Liver (tissue), 9 donors: Measurements from ENCODE around the gene RASL11B. TPM values are rescaled to one million over a fixed set of nuclear protein-coding genes. Genes with fewer than 3 reads are reported as not detected.

Source experiments
- DNase-seq: peaks from one replicate; pipeline ENCODE4 v3.0.0-alpha.2; 2017; ENCODE audit warnings: low spot score
- H3K27ac ChIP-seq, 2 donors: one replicate each; pipeline ENCODE4 v1.7.0; 2013; ENCODE audit warnings: inconsistent platforms in 2 of 2, low read length in 2 of 2, control low read depth in 1 of 2, low read depth in 1 of 2, mild to moderate bottlenecking in 1 of 2
- H3K27me3 ChIP-seq, 4 donors: one replicate each; pipeline versions ENCODE4 v1.6.1 to v1.7.0; 2013; ENCODE audit warnings: low read length in 3 of 4, inconsistent platforms in 1 of 4, mild to moderate bottlenecking in 1 of 4, moderate library complexity in 1 of 4; ENCODE audit not compliant: control insufficient read depth in 4 of 4, insufficient read depth in 4 of 4
- H3K36me3 ChIP-seq, 4 donors: one replicate each; pipeline versions ENCODE4 v1.6.1 to v1.7.0; 2013; ENCODE audit warnings: low read length in 3 of 4, mild to moderate bottlenecking in 3 of 4, low read depth in 1 of 4, moderate library complexity in 1 of 4; ENCODE audit not compliant: control insufficient read depth in 4 of 4, insufficient read depth in 3 of 4
- H3K4me1 ChIP-seq, 4 donors: one replicate each; pipeline versions ENCODE4 v1.6.1 to v1.7.0; 2013; ENCODE audit warnings: low read length in 3 of 4, mild to moderate bottlenecking in 3 of 4, moderate library complexity in 1 of 4; ENCODE audit not compliant: control insufficient read depth in 4 of 4, insufficient read depth in 4 of 4
- H3K4me3 ChIP-seq, 3 donors: one replicate each; pipeline versions ENCODE4 v1.6.1 to v1.7.0; 2013; ENCODE audit warnings: low read length in 3 of 3, control low read depth in 1 of 3, low read depth in 1 of 3, mild to moderate bottlenecking in 1 of 3
- H3K9ac ChIP-seq, 2 donors: one replicate each; pipeline ENCODE4 v1.7.0; 2013; ENCODE audit warnings: low read length in 2 of 2, mild to moderate bottlenecking in 2 of 2, moderate library complexity in 2 of 2, control low read depth in 1 of 2, low read depth in 1 of 2
- H3K9me3 ChIP-seq, 4 donors: one replicate each; pipeline versions ENCODE4 v1.6.1 to v1.7.0; 2013; ENCODE audit warnings: low read length in 3 of 4; ENCODE audit not compliant: control insufficient read depth in 4 of 4
- ATF3 ChIP-seq: IDR thresholded peaks from 2 replicates; pipeline ENCODE4 v1.6.1; 2016; ENCODE audit warnings: antibody characterized with exemption
- EGR1 ChIP-seq, 2 donors: IDR thresholded peaks; 2 replicates each; pipeline ENCODE4 v1.6.1; 2016 to 2018; ENCODE audit warnings: antibody characterized with exemption in 2 of 2, low read depth in 2 of 2
- FOXA1 ChIP-seq: IDR thresholded peaks from 2 replicates; pipeline ENCODE4 v1.6.1; 2016; ENCODE audit warnings: antibody characterized with exemption
- FOXA2 ChIP-seq: IDR thresholded peaks from 2 replicates; pipeline ENCODE4 v1.6.1; 2016; ENCODE audit warnings: antibody characterized with exemption
- HNF4A ChIP-seq, 2 donors: conservative IDR thresholded peaks; 2 replicates each; pipeline ENCODE4 v1.6.1; 2016; ENCODE audit warnings: antibody characterized with exemption in 2 of 2, mild to moderate bottlenecking in 2 of 2
- JUND ChIP-seq, 2 donors: IDR thresholded peaks; 2 replicates each; pipeline ENCODE4 v1.6.1; 2016; ENCODE audit warnings: antibody characterized with exemption in 2 of 2
- MAX ChIP-seq: IDR thresholded peaks from 2 replicates; pipeline ENCODE4 v1.6.1; 2016; ENCODE audit warnings: antibody characterized with exemption
- REST ChIP-seq: IDR thresholded peaks from 2 replicates; pipeline ENCODE4 v1.6.1; 2016; ENCODE audit warnings: antibody characterized with exemption, mild to moderate bottlenecking
- RXRA ChIP-seq, 2 donors: IDR thresholded peaks; 2 replicates each; pipeline ENCODE4 v1.6.1; 2017 to 2018; ENCODE audit warnings: antibody characterized with exemption in 2 of 2, mild to moderate bottlenecking in 1 of 2
- SP1 ChIP-seq: IDR thresholded peaks from 2 replicates; pipeline ENCODE4 v1.6.1; 2018; ENCODE audit warnings: antibody characterized with exemption, mild to moderate bottlenecking
- WGBS: extraction: QIAGEN DNeasy Blood & Tissue Kit; methylation state at CpG from one replicate; pipeline ENCODE4 v1.1.7; 2013; 5-methylcytosine and 5-hydroxymethylcytosine counted together
- polyA plus RNA-seq, 2 donors: library from polyadenylated mRNA; stranded (reverse) in 1 of 2; unstranded in 1 of 2; fragments of 200-250 nt in 1 of 2; fragments of >200 nt in 1 of 2; fragmentation: Nextera tagmentation in 1 of 2; extraction: Ambion mirVana in 1 of 2; gene quantifications; one replicate each; pipeline versions ENCODE4 v1.2.1 to v1.2.3, GENCODE V29; 2013 to 2015
- total RNA-seq, 2 donors: library from RNA; depleted of rRNA; stranded (reverse); fragments of >200 nt; gene quantifications; one replicate each; pipeline ENCODE4 v1.2.3, GENCODE V29; 2014
- TF ChIP-seq, protein P1 (sequence below): fragments of 150-350 bp; IDR thresholded peaks from 2 replicates; pipeline ENCODE4 v1.5.1; 2017; ENCODE audit warnings: improper control_type of control experiment, low read depth, low read length; ENCODE audit not compliant: missing input control
- TF ChIP-seq, protein P2 (sequence below): IDR thresholded peaks from 2 replicates; pipeline ENCODE4 v1.6.1; 2016; ENCODE audit warnings: antibody characterized with exemption
- donor health status: healthy.
- donor health status: healthy.
- donor health status: healthy.
- donor health status: healthy.
- donor health status: healthy.

The RASL11B gene
- total and polyA plus RNA-seq, 4 donors = 0.19 to 1.0 (median 0.61) TPM

GRCh38 chr4:52844596-52844995 is 17.5 kb upstream of the RASL11B start:
- DNase-seq = no peak
- Histone ChIP-seq H3K27ac (no peak overlapping the region), H3K9ac (no peak overlapping the region), H3K27me3 (no peaks in the 10 kb centered on the region), H3K36me3 (no peaks in the 10 kb centered on the region), H3K9me3 (no peaks in the 10 kb centered on the region), H3K4me1 (no peaks in the 10 kb centered on the region), H3K4me3 (no peak overlapping the region)
- TF ChIP-seq FOXA1 (no peak), JUND (IDR thresholded peaks at IDR 0.05) (no peak), ATF3 (no peak), MAX (no peak), FOXA2 (no peak), RXRA (IDR thresholded peaks at IDR 0.05) (no peak)
- TF ChIP-seq, protein P1, sequence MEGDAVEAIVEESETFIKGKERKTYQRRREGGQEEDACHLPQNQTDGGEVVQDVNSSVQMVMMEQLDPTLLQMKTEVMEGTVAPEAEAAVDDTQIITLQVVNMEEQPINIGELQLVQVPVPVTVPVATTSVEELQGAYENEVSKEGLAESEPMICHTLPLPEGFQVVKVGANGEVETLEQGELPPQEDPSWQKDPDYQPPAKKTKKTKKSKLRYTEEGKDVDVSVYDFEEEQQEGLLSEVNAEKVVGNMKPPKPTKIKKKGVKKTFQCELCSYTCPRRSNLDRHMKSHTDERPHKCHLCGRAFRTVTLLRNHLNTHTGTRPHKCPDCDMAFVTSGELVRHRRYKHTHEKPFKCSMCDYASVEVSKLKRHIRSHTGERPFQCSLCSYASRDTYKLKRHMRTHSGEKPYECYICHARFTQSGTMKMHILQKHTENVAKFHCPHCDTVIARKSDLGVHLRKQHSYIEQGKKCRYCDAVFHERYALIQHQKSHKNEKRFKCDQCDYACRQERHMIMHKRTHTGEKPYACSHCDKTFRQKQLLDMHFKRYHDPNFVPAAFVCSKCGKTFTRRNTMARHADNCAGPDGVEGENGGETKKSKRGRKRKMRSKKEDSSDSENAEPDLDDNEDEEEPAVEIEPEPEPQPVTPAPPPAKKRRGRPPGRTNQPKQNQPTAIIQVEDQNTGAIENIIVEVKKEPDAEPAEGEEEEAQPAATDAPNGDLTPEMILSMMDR = no peak
- TF ChIP-seq, protein P2, sequence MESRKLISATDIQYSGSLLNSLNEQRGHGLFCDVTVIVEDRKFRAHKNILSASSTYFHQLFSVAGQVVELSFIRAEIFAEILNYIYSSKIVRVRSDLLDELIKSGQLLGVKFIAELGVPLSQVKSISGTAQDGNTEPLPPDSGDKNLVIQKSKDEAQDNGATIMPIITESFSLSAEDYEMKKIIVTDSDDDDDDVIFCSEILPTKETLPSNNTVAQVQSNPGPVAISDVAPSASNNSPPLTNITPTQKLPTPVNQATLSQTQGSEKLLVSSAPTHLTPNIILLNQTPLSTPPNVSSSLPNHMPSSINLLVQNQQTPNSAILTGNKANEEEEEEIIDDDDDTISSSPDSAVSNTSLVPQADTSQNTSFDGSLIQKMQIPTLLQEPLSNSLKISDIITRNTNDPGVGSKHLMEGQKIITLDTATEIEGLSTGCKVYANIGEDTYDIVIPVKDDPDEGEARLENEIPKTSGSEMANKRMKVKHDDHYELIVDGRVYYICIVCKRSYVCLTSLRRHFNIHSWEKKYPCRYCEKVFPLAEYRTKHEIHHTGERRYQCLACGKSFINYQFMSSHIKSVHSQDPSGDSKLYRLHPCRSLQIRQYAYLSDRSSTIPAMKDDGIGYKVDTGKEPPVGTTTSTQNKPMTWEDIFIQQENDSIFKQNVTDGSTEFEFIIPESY = no peak
- 94% methylated on average over 2 of the region's 2 CpGs for WGBS

GRCh38 chr4:52846502-52846901 is 15.6 kb upstream of the RASL11B start:
- no peak overlapping the region for H3K9ac ChIP-seq
- H3K9me3 ChIP-seq = no peaks in the 10 kb centered on the region
- 80% methylated on average over 2 of the region's 2 CpGs for WGBS
- TF ChIP-seq EGR1 (IDR thresholded peaks at IDR 0.05; ENCODE audit: low read depth in 2 of 2) (no peak), JUND (IDR thresholded peaks at IDR 0.05) (no peak)
- no peaks in the 10 kb centered on the region for H3K36me3 ChIP-seq
- H3K27me3 ChIP-seq = no peaks in the 10 kb centered on the region
- no peak overlapping the region for H3K4me3 ChIP-seq
- H3K27ac ChIP-seq = no peak overlapping the region
- H3K4me1 ChIP-seq = no peaks in the 10 kb centered on the region
- no peak for DNase-seq

- Histone ChIP-seq H3K9ac (no peak overlapping the region), H3K27me3 (no peaks in the 10 kb centered on the region), H3K27ac (no peak overlapping the region), H3K9me3 (no peaks in the 10 kb centered on the region), H3K36me3 (no peaks in the 10 kb centered on the region), H3K4me1 (no peaks in the 10 kb centered on the region), H3K4me3 (no peak overlapping the region)
- TF ChIP-seq REST (no peak), HNF4A (conservative IDR thresholded peaks at IDR 0.05) (no peak), RXRA (IDR thresholded peaks at IDR 0.05) (no peak), SP1 (no peak)
- DNase-seq = no peak
- WGBS = 84% methylated on average over 6 of the region's 6 CpGs
Measured at GRCh38 chr4:52848254-52848653, 13.9 kb upstream of the RASL11B start.
